ENCODE data around the gene APEH. TPM values are rescaled to one million over a fixed set of nuclear protein-coding genes. Genes with fewer than 3 reads are reported as not detected.
A peak's percentile ranks its signal among the peaks of the same experiment; 100 is the strongest.

APEH gene
- total RNA-seq, 1 donor from 2014 or later: 163 TPM

GRCh38 chr3:49717211-49717958 lies 43.2 kb downstream of the APEH start:
- TF ChIP-seq CTCF (IDR thresholded peaks at IDR 0.05; ENCODE audit: insufficient read depth, low read length, severe bottlenecking): no peak
- DNase-seq (ENCODE audit: low read depth) (no peak), FAIRE-seq (no peak)
- Histone ChIP-seq H3K4me3 (ENCODE audit: low read depth, low read length) (no peak overlapping the region), H3K36me3 (ENCODE audit: control insufficient read depth, insufficient read depth, low read length) (peaks cover 20% of the 10 kb centered on the region), H3K27me3 (ENCODE audit: control insufficient read depth, insufficient read depth, low read length) (no peaks in the 10 kb centered on the region)

GRCh38 chr3:49717959-49718857 lies 44.1 kb downstream of the APEH start:
- peaks cover 22% of the 10 kb centered on the region for H3K36me3 ChIP-seq (ENCODE audit: control insufficient read depth, insufficient read depth, low read length)
- FAIRE-seq (no peak), DNase-seq (ENCODE audit: low read depth) (peak; percentile 14)
- no peak for TF ChIP-seq CTCF (IDR thresholded peaks at IDR 0.05; ENCODE audit: insufficient read depth, low read length, severe bottlenecking)
- no peaks in the 10 kb centered on the region for H3K27me3 ChIP-seq (ENCODE audit: control insufficient read depth, insufficient read depth, low read length)
- no peak overlapping the region for H3K4me3 ChIP-seq (ENCODE audit: low read depth, low read length)

DNA sequence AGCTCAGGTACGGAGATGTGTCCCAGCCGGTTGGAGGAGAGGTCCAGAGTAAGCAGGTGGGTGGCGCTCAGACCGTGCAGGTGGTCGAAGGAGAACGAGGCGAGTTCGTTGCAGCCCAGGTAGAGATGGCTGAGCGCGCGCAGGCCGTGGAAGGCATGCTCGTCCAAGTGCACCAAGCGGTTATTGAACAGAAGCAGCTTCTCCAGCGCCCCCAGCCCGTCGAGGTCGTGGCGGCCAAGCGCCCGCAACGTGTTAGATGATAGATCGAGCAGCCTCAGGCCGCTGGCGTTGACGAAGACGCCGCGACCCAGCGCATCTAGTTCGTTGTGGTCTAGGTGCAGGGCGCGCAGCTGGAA lies 44.7 kb downstream of the APEH start:
- peaks cover 22% of the 10 kb centered on the region for H3K36me3 ChIP-seq (ENCODE audit: control insufficient read depth, insufficient read depth, low read length)
- TF ChIP-seq CTCF (IDR thresholded peaks at IDR 0.05; ENCODE audit: insufficient read depth, low read length, severe bottlenecking): peak; percentile 3
- FAIRE-seq (no peak), DNase-seq (ENCODE audit: low read depth) (no peak)
- peak overlapping the region; percentile 34 for H3K4me3 ChIP-seq (ENCODE audit: low read depth, low read length)
- no peaks in the 10 kb centered on the region for H3K27me3 ChIP-seq (ENCODE audit: control insufficient read depth, insufficient read depth, low read length)

- peak; percentile 82 for DNase-seq (ENCODE audit: low read depth)
- FAIRE-seq: no peak
- peak within 1 kb of the TSS; percentile 34 for H3K4me3 ChIP-seq (ENCODE audit: low read depth, low read length)
- TF ChIP-seq CTCF (IDR thresholded peaks at IDR 0.05; ENCODE audit: insufficient read depth, low read length, severe bottlenecking): peak; percentile 60
- peaks cover 21% of the 10 kb centered on the region for H3K36me3 ChIP-seq (ENCODE audit: control insufficient read depth, insufficient read depth, low read length)
- no peaks in the 10 kb centered on the region for H3K27me3 ChIP-seq (ENCODE audit: control insufficient read depth, insufficient read depth, low read length)
Measured at GRCh38 chr3:49719214-49719884, 45.2 kb downstream of the APEH start, which contains the start of gene AMIGO3. AMIGO3 (minus strand) TSS chr3:49719684; CDS start chr3:49719465, 219 bp downstream.

- DNase-seq (ENCODE audit: low read depth) (no peak), FAIRE-seq (no peak)
- no peak for TF ChIP-seq CTCF (IDR thresholded peaks at IDR 0.05; ENCODE audit: insufficient read depth, low read length, severe bottlenecking)
- Histone ChIP-seq H3K27me3 (ENCODE audit: control insufficient read depth, insufficient read depth, low read length) (no peaks in the 10 kb centered on the region), H3K4me3 (ENCODE audit: low read depth, low read length) (no peak overlapping the region), H3K36me3 (ENCODE audit: control insufficient read depth, insufficient read depth, low read length) (peaks cover 16% of the 10 kb centered on the region)
Measured at GRCh38 chr3:49720855-49721595, 46.9 kb downstream of the APEH start.

Measured in bronchial epithelial cell (primary cell).